H1 (cell line): ENCODE results near the gene PRF1. TPM values are rescaled to one million over a fixed set of nuclear protein-coding genes. Genes with fewer than 3 reads are reported as not detected.

Experiments
- CTCF ChIA-PET: fragments of 300-600 bp; sonication (Branson Sonifier 250); formaldehyde crosslinking; loops from one replicate; lab custom pipeline; 2021; ENCODE audit not compliant: partially characterized antibody; lab: Charles Lee
- POLR2A ChIA-PET: fragments of 300-600 bp; sonication (Branson Sonifier 250); formaldehyde crosslinking; loops from one replicate; lab custom pipeline; 2021; ENCODE audit warnings: inconsistent platforms; ENCODE audit not compliant: partially characterized antibody; lab: Charles Lee
- DNase-seq, 2 experiments: peaks; one replicate each; pipeline versions ENCODE4 v3.0.0 to v3.0.0-alpha.2; 2010 to 2022; ENCODE audit warnings: low spot score in 2 of 2, low read depth in 1 of 2, mixed read lengths in 1 of 2
- FAIRE-seq: peaks from 2 replicates; lab custom pipeline; 2011; peaks lifted over from hg19 to GRCh38; lab: Jason Lieb, UNC
- H2AFZ ChIP-seq: 2 replicates; pipeline ENCODE4 v1.8.1; 2012; ENCODE audit warnings: low read length, inconsistent platforms
- H2AK5ac ChIP-seq: 2 replicates; pipeline ENCODE4 v1.6.1; 2013; ENCODE audit warnings: low read depth, low read length
- H2BK120ac ChIP-seq: replicated peaks from 2 replicates; pipeline ENCODE3; 2013; ENCODE audit warnings: low read depth, low read length, inconsistent platforms
- H2BK12ac ChIP-seq: 2 replicates; pipeline ENCODE4 v1.6.1; 2013; ENCODE audit warnings: low read depth, low read length
- H2BK15ac ChIP-seq: 2 replicates; pipeline ENCODE4 v1.6.1; 2013; ENCODE audit warnings: low read length
- H2BK20ac ChIP-seq: 2 replicates; pipeline ENCODE4 v1.6.1; 2013; ENCODE audit warnings: low read length
- H2BK5ac ChIP-seq: 2 replicates; pipeline ENCODE4 v1.6.1; 2013; ENCODE audit warnings: low read depth, low read length
- H3K14ac ChIP-seq: 2 replicates; pipeline ENCODE4 v1.6.1; 2013; ENCODE audit warnings: inconsistent platforms; ENCODE audit not compliant: insufficient read length
- H3K18ac ChIP-seq: 2 replicates; pipeline ENCODE4 v1.6.1; 2013; ENCODE audit warnings: low read length; ENCODE audit errors: extremely low read depth
- H3K23ac ChIP-seq: 2 replicates; pipeline ENCODE4 v1.6.1; 2013; ENCODE audit warnings: inconsistent platforms; ENCODE audit not compliant: insufficient read length
- H3K23me2 ChIP-seq: 2 replicates; pipeline ENCODE4 v1.6.1; 2013; ENCODE audit warnings: low read depth, low read length
- H3K27ac ChIP-seq: 2 replicates; pipeline ENCODE4 v1.6.1; 2011; ENCODE audit warnings: low read depth, low read length, inconsistent platforms
- H3K27me3 ChIP-seq, 4 experiments: replicated peaks in 1 of 4; 1 replicate in 1 of 4; 2 replicates in 3 of 4; pipeline versions ENCODE4 v1.6.1 to v1.8.1; 2011 to 2013; ENCODE audit warnings: low read length in 3 of 4, mild to moderate bottlenecking in 3 of 4, inconsistent platforms in 2 of 4, mixed read lengths in 2 of 4, moderate library complexity in 1 of 4; ENCODE audit not compliant: control insufficient read depth in 3 of 4, insufficient read depth in 3 of 4; ENCODE audit errors: extremely low read depth in 1 of 4
- H3K36me3 ChIP-seq, 4 experiments: 2 replicates each; pipeline versions ENCODE4 v1.6.1 to v1.8.1; 2011 to 2013; ENCODE audit warnings: mild to moderate bottlenecking in 4 of 4, low read length in 3 of 4, moderate library complexity in 2 of 4, control low read depth in 1 of 4, inconsistent platforms in 1 of 4; ENCODE audit not compliant: insufficient read depth in 4 of 4, control insufficient read depth in 2 of 4
- H3K4ac ChIP-seq: replicated peaks from 2 replicates; pipeline ENCODE3; 2013; ENCODE audit warnings: low read length, low read depth, mixed read lengths, inconsistent platforms; ENCODE audit not compliant: insufficient read length
- H3K4me1 ChIP-seq, 4 experiments: replicated peaks in 1 of 4; 1 replicate in 1 of 4; 2 replicates in 3 of 4; pipeline versions ENCODE4 v1.6.1 to v1.8.1; 2011 to 2013; ENCODE audit warnings: low read length in 3 of 4, inconsistent platforms in 2 of 4, mixed read lengths in 1 of 4; ENCODE audit not compliant: insufficient read depth in 4 of 4, control insufficient read depth in 3 of 4
- H3K4me2 ChIP-seq, 2 experiments: 2 replicates each; pipeline versions ENCODE4 v1.6.1 to v1.8.1; 2011 to 2013; ENCODE audit warnings: low read depth in 2 of 2, low read length in 2 of 2, control low read depth in 1 of 2, inconsistent platforms in 1 of 2, mild to moderate bottlenecking in 1 of 2; ENCODE audit not compliant: insufficient read depth in 1 of 2
- H3K4me3 ChIP-seq, 4 experiments: fragments of 200-600, 300-600 bp in 1 of 4; sonication (generic), shearing (Covaris generic), sonication (Bioruptor Twin) in 1 of 4; 2 replicates each; pipeline versions ENCODE4 v1.5.1 to v1.8.1; 2011 to 2016; ENCODE audit warnings: low read length in 4 of 4, low read depth in 3 of 4, control low read depth in 2 of 4, inconsistent platforms in 2 of 4, mild to moderate bottlenecking in 2 of 4, mixed read lengths in 1 of 4, moderate library complexity in 1 of 4; ENCODE audit not compliant: insufficient read depth in 2 of 4; ENCODE audit errors: extremely low read depth in 1 of 4
- H3K56ac ChIP-seq: replicated peaks from 2 replicates; pipeline ENCODE3; 2013; ENCODE audit warnings: low read depth, mild to moderate bottlenecking, mixed read lengths, low read length, inconsistent platforms; ENCODE audit not compliant: insufficient read length
- H3K79me1 ChIP-seq: 2 replicates; pipeline ENCODE4 v1.6.1; 2013; ENCODE audit warnings: low read depth, low read length, control low read depth
- H3K79me2 ChIP-seq, 2 experiments: 2 replicates each; pipeline versions ENCODE4 v1.6.1 to v1.8.1; 2012 to 2013; ENCODE audit warnings: low read length in 2 of 2, mild to moderate bottlenecking in 2 of 2, inconsistent platforms in 1 of 2; ENCODE audit not compliant: insufficient read depth in 2 of 2, control insufficient read depth in 1 of 2
- H3K9ac ChIP-seq, 4 experiments: replicated peaks in 1 of 4; 1 replicate in 1 of 4; 2 replicates in 3 of 4; pipeline versions ENCODE4 v1.6.1 to v1.8.1; 2011 to 2013; ENCODE audit warnings: low read depth in 3 of 4, low read length in 3 of 4, control low read depth in 2 of 4, mild to moderate bottlenecking in 2 of 4, moderate library complexity in 2 of 4, inconsistent platforms in 1 of 4; ENCODE audit errors: extremely low read depth in 1 of 4
- H3K9me3 ChIP-seq, 2 experiments: 2 replicates each; pipeline versions ENCODE4 v1.6.1 to v1.8.1; 2012 to 2013; ENCODE audit warnings: mild to moderate bottlenecking in 2 of 2, moderate library complexity in 2 of 2, control low read depth in 1 of 2, inconsistent platforms in 1 of 2, low read depth in 1 of 2, low read length in 1 of 2, mixed read lengths in 1 of 2; ENCODE audit not compliant: insufficient read depth in 2 of 2
- H4K20me1 ChIP-seq, 2 experiments: replicated peaks in 1 of 2; 2 replicates each; pipeline versions ENCODE3 to v1.8.1; 2011 to 2013; ENCODE audit warnings: inconsistent platforms in 2 of 2, low read length in 2 of 2, mild to moderate bottlenecking in 1 of 2; ENCODE audit not compliant: insufficient read depth in 2 of 2, control insufficient read depth in 1 of 2
- H4K5ac ChIP-seq: 2 replicates; pipeline ENCODE4 v1.6.1; 2013; ENCODE audit warnings: low read length, low read depth, mixed read lengths, inconsistent platforms; ENCODE audit not compliant: insufficient read length
- H4K8ac ChIP-seq: 2 replicates; pipeline ENCODE4 v1.8.0; 2013; ENCODE audit warnings: mild to moderate bottlenecking, moderate library complexity, low read length, inconsistent platforms; ENCODE audit not compliant: insufficient read depth; ENCODE audit errors: extremely low read depth
- H4K91ac ChIP-seq: replicated peaks from 2 replicates; pipeline ENCODE3; 2013; ENCODE audit warnings: low read length, mixed read lengths, inconsistent platforms; ENCODE audit not compliant: insufficient read length
- CBX8 ChIP-seq: fragments of 300-800, 300-1000 bp; sonication (generic); IDR thresholded peaks from 2 replicates; pipeline ENCODE4 v1.7.1; 2016; ENCODE audit warnings: low read depth, low read length, borderline replicate concordance
- CHD1 ChIP-seq: IDR thresholded peaks from 2 replicates; pipeline ENCODE4 v1.6.1; 2012; ENCODE audit warnings: low read depth, low read length, improper control_type of control experiment
- GTF2F1 ChIP-seq: IDR thresholded peaks from 2 replicates; pipeline ENCODE4 v1.6.1; 2012; ENCODE audit warnings: low read depth, low read length, improper control_type of control experiment, borderline replicate concordance
- JUN ChIP-seq: IDR thresholded peaks from 2 replicates; pipeline ENCODE4 v1.6.1; 2011; ENCODE audit warnings: low read depth, mild to moderate bottlenecking, improper control_type of control experiment, low read length
- KDM5A ChIP-seq: fragments of 200-600 bp; IDR thresholded peaks from 2 replicates; pipeline ENCODE4 v1.7.1; 2012; ENCODE audit warnings: mild to moderate bottlenecking, low read length, inconsistent platforms, mixed read lengths
- RNF2 ChIP-seq: fragments of 200-900, 300-1000 bp; sonication (generic); IDR thresholded peaks from 2 replicates; pipeline ENCODE4 v1.7.1; 2016; ENCODE audit warnings: borderline replicate concordance, low read depth, mild to moderate bottlenecking, antibody characterized with exemption, low read length; ENCODE audit not compliant: poor library complexity, severe bottlenecking; ENCODE audit errors: missing control alignments
- SP1 ChIP-seq: IDR thresholded peaks from 2 replicates; pipeline ENCODE4 v1.6.1; 2011; ENCODE audit warnings: low read depth, low read length
- SP4 ChIP-seq: IDR thresholded peaks from 2 replicates; pipeline ENCODE4 v1.6.1; 2012; ENCODE audit warnings: low read length, inconsistent platforms
- TBP ChIP-seq: IDR thresholded peaks from 2 replicates; pipeline ENCODE4 v1.6.1; 2011; ENCODE audit warnings: low read depth, low read length, improper control_type of control experiment
- TCF12 ChIP-seq: IDR thresholded peaks from 2 replicates; pipeline ENCODE4 v1.6.1; 2011; ENCODE audit warnings: low read depth, mild to moderate bottlenecking, low read length
- TEAD4 ChIP-seq: IDR thresholded peaks from 2 replicates; pipeline ENCODE4 v1.6.1; 2012; ENCODE audit warnings: low read depth, low read length, inconsistent platforms, mixed read lengths
- YY1 ChIP-seq: IDR thresholded peaks from 2 replicates; pipeline ENCODE4 v1.6.1; 2011; ENCODE audit warnings: low read depth, mild to moderate bottlenecking, low read length
- WGBS, 2 experiments: shearing (Covaris generic) in 1 of 2; methylation state at CpG; one replicate each; pipeline versions ENCODE4 v1.1.6 to v1.1.7; 2013 to 2015; ENCODE audit warnings: low lambda C conversion rate in 2 of 2, mixed read lengths in 2 of 2, inconsistent platforms in 1 of 2, low coverage in 1 of 2, missing lambda C conversion rate in 1 of 2; ENCODE audit not compliant: insufficient replicate concordance in 2 of 2, insufficient coverage in 1 of 2, insufficient read length in 1 of 2; ENCODE audit errors: extremely low coverage in 1 of 2, missing lambda C conversion rate in 1 of 2; 5-methylcytosine and 5-hydroxymethylcytosine counted together
- polyA plus RNA-seq, 7 experiments: library from polyadenylated mRNA; depleted of rRNA in 3 of 7; stranded (reverse) in 5 of 7; unstranded in 2 of 7; fragments of >200 nt in 5 of 7; fragments of 200-250 nt in 2 of 7; gene quantifications; 1 replicate in 5 of 7; 2 replicates in 1 of 7; 4 replicates in 1 of 7; pipeline versions ENCODE4 v1.2.1 to v1.2.3, GENCODE V29; 2011 to 2013; ENCODE audit warnings: missing spikeins in 2 of 7, mixed read lengths in 2 of 7
- total RNA-seq: library from RNA; stranded (reverse); fragmentation: NEBNext Ultra II Directional; extraction: Animal tissue kit (Norgen Biotek cat#: 25700); gene quantifications from 2 replicates; pipeline ENCODE4 v1.2.1, GENCODE V29; 2021

Gene PRF1
- total and polyA plus RNA-seq, 2 of the 8 experiments (the other 6 are each of a cell fraction or from before 2014, with no cell fraction given), result 0.15 TPM; not detected in 1

DNA sequence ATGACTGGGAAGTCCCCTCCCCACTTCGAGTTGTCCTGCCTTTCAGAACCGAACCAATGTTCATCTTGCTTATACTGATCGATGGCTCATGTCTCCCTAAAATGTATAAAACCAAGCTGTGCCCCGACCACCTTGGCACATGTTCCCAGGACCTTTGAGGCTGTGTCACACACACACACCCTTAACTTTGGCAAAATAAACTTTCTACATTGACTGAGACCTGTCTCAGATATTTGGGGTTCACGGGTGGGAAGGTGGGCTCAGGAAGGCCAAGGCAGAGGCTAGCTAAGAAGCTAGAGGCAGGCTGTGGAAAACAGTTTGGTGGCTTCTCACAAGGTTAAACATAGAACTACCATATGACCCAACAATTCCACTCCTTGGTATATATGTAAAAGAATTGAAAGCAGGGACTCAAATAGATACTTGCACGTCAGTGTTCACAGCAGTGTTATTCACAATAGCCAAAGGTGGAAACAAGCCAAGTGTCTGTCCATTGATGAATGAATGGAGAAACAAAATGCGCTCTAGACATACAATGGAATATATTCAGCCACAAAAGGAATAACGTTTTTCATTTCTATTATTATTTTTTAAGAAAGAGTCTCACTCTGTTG is 15.4 kb downstream of the PRF1 start:
- no peak overlapping the region for H3K4me2 ChIP-seq

More for the DNA sequence above, 15.4 kb downstream of the PRF1 start:
- Histone ChIP-seq H3K27ac (no peak overlapping the region), H2BK20ac (no peak overlapping the region), H4K8ac (no peak overlapping the region), H2BK15ac (no peak overlapping the region), H3K79me1 (no peaks in the 10 kb centered on the region), H3K18ac (no peak overlapping the region), H3K14ac (no peak overlapping the region), H3K9me3 (no peaks in the 10 kb centered on the region), H3K4ac (no peak overlapping the region), H3K56ac (no peak overlapping the region), H2AK5ac (no peak overlapping the region), H3K79me2 (no peaks in the 10 kb centered on the region), H3K27me3 (peaks cover 0 to 2% (median 0%) of the 10 kb centered on the region in 4 experiments; a peak in 1 of 7 replicates), H3K23ac (no peak overlapping the region), H2BK12ac (no peak overlapping the region), H3K23me2 (no peaks in the 10 kb centered on the region), H2AFZ (no peak overlapping the region), H3K36me3 (no peaks in the 10 kb centered on the region), H3K4me3 (no peak overlapping the region), H3K9ac (no peak overlapping the region), H4K5ac (no peak overlapping the region), H4K20me1 (no peaks in the 10 kb centered on the region), H2BK120ac (no peak overlapping the region), H3K4me1 (peaks cover 0 to 6% (median 4%) of the 10 kb centered on the region in 4 experiments; a peak in 5 of 7 replicates), H4K91ac (no peak overlapping the region), H2BK5ac (no peak overlapping the region)
- ChIA-PET POLR2A (no interaction called here), CTCF (interaction anchor here (0.6 to 7.4 kb wide), 6 partner anchors 9 to 173 kb away, joined by 3 to 47 read pairs (median 6); no protein-coding TSS in a partner anchor)
- DNase-seq (no peak), FAIRE-seq (no peak)
- 89% methylated on average over 8 of the region's 8 CpGs; no CpG with 5 or more reads in 1 of the 2 experiments for WGBS, 2 experiments
- TF ChIP-seq RNF2 (no peak), GTF2F1 (no peak), KDM5A (no peak), TBP (no peak), TEAD4 (no peak), TCF12 (no peak), CBX8 (no peak), SP1 (no peak), SP4 (no peak), JUN (no peak), YY1 (no peak), CHD1 (no peak)
